GM23338 (cell line): ENCODE data around the gene PHF21A. TPM values are rescaled to one million over a fixed set of nuclear protein-coding genes. Genes with fewer than 3 reads are reported as not detected.

Experiments
- ATAC-seq: fragments of 200-7000 bp; cut with Tn5 transposase; 3 replicates; pipeline ENCODE4 v1.9.1; 2020
- DNase-seq: peaks from one replicate; pipeline ENCODE4 v3.0.0-alpha.2; 2015; ENCODE audit warnings: low spot score
- H2AFZ ChIP-seq: fragments of 200-600 bp; sonication (generic); 2 replicates; pipeline ENCODE4 v1.8.0; 2016; ENCODE audit warnings: antibody characterized with exemption, mild to moderate bottlenecking, moderate library complexity
- H3F3A ChIP-seq: fragments of 200-600 bp; sonication (generic); replicated peaks from 2 replicates; pipeline ENCODE4 v1.8.0; 2017; ENCODE audit warnings: antibody characterized with exemption, mixed run types, low read depth
- H3K27ac ChIP-seq: fragments of 200-600 bp; sonication (generic); 2 replicates; pipeline ENCODE4 v1.6.1; 2016; ENCODE audit warnings: low read depth
- H3K27me3 ChIP-seq: fragments of 200-600 bp; sonication (generic); 2 replicates; pipeline ENCODE4 v1.8.0; 2016; ENCODE audit warnings: mild to moderate bottlenecking, mixed run types, moderate library complexity; ENCODE audit not compliant: insufficient read depth
- H3K36me3 ChIP-seq: fragments of 200-600 bp; sonication (generic); 2 replicates; pipeline ENCODE4 v1.8.0; 2016; ENCODE audit warnings: mild to moderate bottlenecking; ENCODE audit not compliant: insufficient read depth
- H3K4me1 ChIP-seq: fragments of 200-600 bp; sonication (generic); 2 replicates; pipeline ENCODE4 v1.8.0; 2016; ENCODE audit warnings: mild to moderate bottlenecking, moderate library complexity; ENCODE audit not compliant: insufficient read depth
- H3K4me2 ChIP-seq: fragments of 200-600 bp; sonication (generic); 2 replicates; pipeline ENCODE4 v1.7.1; 2017; ENCODE audit warnings: mixed run types
- H3K4me3 ChIP-seq: fragments of 200-600 bp; sonication (generic); 2 replicates; pipeline ENCODE4 v1.6.1; 2016; ENCODE audit warnings: mixed run types
- H3K79me2 ChIP-seq: fragments of 200-600 bp; sonication (generic); replicated peaks from 2 replicates; pipeline ENCODE4 v1.8.0; 2017; ENCODE audit warnings: mild to moderate bottlenecking; ENCODE audit not compliant: insufficient read depth
- H3K9me2 ChIP-seq: fragments of 200-600 bp; sonication (generic); 2 replicates; pipeline ENCODE4 v1.8.0; 2017; ENCODE audit not compliant: insufficient read depth
- H4K20me1 ChIP-seq: fragments of 200-600 bp; sonication (generic); replicated peaks from 2 replicates; pipeline ENCODE4 v1.8.0; 2017; ENCODE audit warnings: mild to moderate bottlenecking; ENCODE audit not compliant: insufficient read depth
- H3K27ac Mint-ChIP-seq: 2 replicates; pipeline ENCODE4 v1.8.0; 2020; ENCODE audit warnings: inconsistent platforms, mild to moderate bottlenecking, moderate library complexity, mixed read lengths
- H3K27me3 Mint-ChIP-seq: 3 replicates; pipeline ENCODE4 v1.8.0; 2022; ENCODE audit warnings: low read depth, mild to moderate bottlenecking, moderate library complexity, mixed read lengths, inconsistent platforms; ENCODE audit not compliant: insufficient read depth, poor library complexity
- H3K36me3 Mint-ChIP-seq: 3 replicates; pipeline ENCODE4 v1.8.0; 2021; ENCODE audit warnings: low read depth, mild to moderate bottlenecking, inconsistent platforms, moderate library complexity, mixed read lengths
- H3K4me1 Mint-ChIP-seq: 3 replicates; pipeline ENCODE4 v1.8.0; 2020; ENCODE audit warnings: mild to moderate bottlenecking, inconsistent platforms, mixed read lengths
- H3K4me3 Mint-ChIP-seq: 3 replicates; pipeline ENCODE4 v1.8.0; 2021; ENCODE audit warnings: moderate library complexity, mild to moderate bottlenecking, inconsistent platforms, mixed read lengths
- H3K9me3 Mint-ChIP-seq: 3 replicates; pipeline ENCODE4 v1.8.0; 2020; ENCODE audit warnings: moderate library complexity, mild to moderate bottlenecking, inconsistent platforms, mixed read lengths
- CREB1 ChIP-seq: fragments of 250-450 bp; sonication (Bioruptor Pico); IDR thresholded peaks from 2 replicates; pipeline ENCODE4 v1.5.0; 2020; ENCODE audit warnings: low read depth, mild to moderate bottlenecking, moderate library complexity
- EZH2 ChIP-seq: fragments of 200-600 bp; sonication (generic); IDR thresholded peaks from one replicate; pipeline ENCODE4 v1.8.0; 2017; ENCODE audit warnings: antibody characterized with exemption, mild to moderate bottlenecking, low read depth; ENCODE audit not compliant: unreplicated experiment
- EZH2phosphoT487 ChIP-seq: fragments of 200-600 bp; sonication (generic); IDR thresholded peaks from one replicate; pipeline ENCODE4 v1.8.1; 2018; ENCODE audit warnings: antibody characterized with exemption; ENCODE audit not compliant: unreplicated experiment
- JUNB ChIP-seq: IDR thresholded peaks from one replicate; pipeline ENCODE4 v1.6.1; 2016; ENCODE audit warnings: antibody characterized with exemption; ENCODE audit not compliant: unreplicated experiment
- NANOG ChIP-seq: IDR thresholded peaks from 2 replicates; pipeline ENCODE4 v1.6.1; 2016; ENCODE audit warnings: antibody characterized with exemption, borderline replicate concordance
- POLR2AphosphoS5 ChIP-seq: IDR thresholded peaks from 2 replicates; pipeline ENCODE4 v1.6.1; 2016; ENCODE audit warnings: antibody characterized with exemption, low read depth
- REST ChIP-seq: IDR thresholded peaks from one replicate; pipeline ENCODE4 v1.6.1; 2018; ENCODE audit warnings: antibody characterized with exemption; ENCODE audit not compliant: unreplicated experiment
- STAT1 ChIP-seq: IDR thresholded peaks from one replicate; pipeline ENCODE4 v1.6.1; 2016; ENCODE audit warnings: antibody characterized with exemption; ENCODE audit not compliant: unreplicated experiment
- ZNF114 ChIP-seq: fragments of 250-450 bp; sonication (Bioruptor Pico); IDR thresholded peaks from 2 replicates; pipeline ENCODE4 v1.5.0; 2020; ENCODE audit warnings: mild to moderate bottlenecking, moderate library complexity
- ZNF331 ChIP-seq: fragments of 250-450 bp; sonication (Bioruptor Pico); IDR thresholded peaks from 2 replicates; pipeline ENCODE4 v1.5.0; 2020; ENCODE audit warnings: low read depth, mild to moderate bottlenecking, moderate library complexity
- ZNF462 ChIP-seq: fragments of 250-450 bp; sonication (Bioruptor Pico); IDR thresholded peaks from 2 replicates; pipeline ENCODE4 v1.5.0; 2020; ENCODE audit warnings: mild to moderate bottlenecking, moderate library complexity
- polyA plus RNA-seq: library from polyadenylated mRNA; unstranded; fragments of >200 nt; fragmentation: Nextera tagmentation; extraction: Ambion mirVana; gene quantifications from 2 replicates; pipeline ENCODE4 v1.2.1, GENCODE V29; 2016
- total RNA-seq: library from RNA; depleted of rRNA; stranded (reverse); fragments of >200 nt; shearing (Covaris generic); gene quantifications from 2 replicates; pipeline ENCODE4 v1.2.3, GENCODE V29; 2014
- TF ChIP-seq, protein P1 (sequence below): IDR thresholded peaks from 2 replicates; pipeline ENCODE4 v1.6.1; 2016; ENCODE audit warnings: antibody characterized with exemption
- TF ChIP-seq, protein P2 (sequence below), 2 experiments: fragments of 200-600 bp in 1 of 2; sonication (generic) in 1 of 2; conservative IDR thresholded peaks; 2 replicates each; pipeline versions ENCODE4 v1.5.1 to v1.6.1; 2016 to 2017; ENCODE audit warnings: antibody characterized with exemption in 2 of 2, low read depth in 2 of 2, mild to moderate bottlenecking in 2 of 2, moderate library complexity in 1 of 2

PHF21A gene
- total and polyA plus RNA-seq, 2 experiments from 2014 or later = 21.7 to 23.6 TPM

DNA sequence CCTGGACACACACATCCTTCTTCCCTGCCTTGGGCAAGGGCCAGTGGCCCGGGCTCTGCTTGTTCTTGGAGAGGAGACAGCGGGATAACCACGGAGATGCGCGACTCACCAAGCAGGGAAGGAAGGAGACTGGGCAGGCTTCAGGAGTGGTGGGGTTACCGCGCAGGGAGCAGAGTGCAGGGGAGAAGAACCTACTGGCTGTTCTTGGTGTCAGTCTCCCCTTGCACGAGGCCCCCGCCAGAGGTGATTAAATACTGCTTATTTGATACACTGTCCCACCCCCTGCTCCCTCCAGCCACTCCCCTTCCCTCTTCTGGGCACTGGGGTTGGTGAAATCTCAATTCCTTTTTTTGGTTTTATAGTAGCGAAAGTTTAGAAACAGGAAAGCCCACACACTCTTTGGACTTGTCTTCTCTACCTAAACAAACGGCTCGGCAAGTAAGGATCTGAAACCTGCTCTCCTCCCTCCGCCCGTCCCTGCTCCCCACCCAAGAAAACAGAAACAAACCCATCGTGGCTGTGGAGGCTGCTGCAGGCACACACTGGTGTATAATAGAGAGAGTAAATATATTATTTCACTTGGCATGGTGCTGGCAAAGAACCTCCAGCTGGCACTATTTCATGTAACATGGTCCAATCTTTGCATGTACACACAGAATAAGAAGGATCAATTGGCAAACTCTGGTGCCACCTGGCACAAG lies 188.0 kb downstream of the PHF21A start:
- Mint-ChIP-seq H3K4me3 (no peak overlapping the region), H3K9me3 (no peaks in the 10 kb centered on the region), H3K4me1 (peaks cover 23% of the 10 kb centered on the region), H3K36me3 (peaks cover 26% of the 10 kb centered on the region), H3K27me3 (peaks cover 7% of the 10 kb centered on the region), H3K27ac (no peak overlapping the region)
- Histone ChIP-seq H3K27ac (no peak overlapping the region), H2AFZ (no peak overlapping the region), H3K4me3 (no peak overlapping the region), H4K20me1 (peaks cover 4% of the 10 kb centered on the region), H3K4me1 (no peaks in the 10 kb centered on the region; the same call in 1 of the 2 replicates), H3F3A (0 out of 2 replicates have a peak, but pooled peaks cover 4% of the 10 kb centered on the region), H3K36me3 (peaks cover 11% of the 10 kb centered on the region; the same call in 1 of the 2 replicates), H3K79me2 (0 out of 2 replicates have a peak, but pooled peaks cover 2% of the 10 kb centered on the region), H3K4me2 (no peak overlapping the region), H3K27me3 (no peaks in the 10 kb centered on the region), H3K9me2 (no peaks in the 10 kb centered on the region)
- DNase-seq (no peak), ATAC-seq (no peak)
- TF ChIP-seq CREB1 (CRISPR knock-in tag) (no peak), ZNF114 (no peak), ZNF462 (CRISPR knock-in tag) (no peak), ZNF331 (CRISPR knock-in tag) (no peak), EZH2phosphoT487 (no peak), REST (no peak), STAT1 (no peak), JUNB (no peak), POLR2AphosphoS5 (no peak), EZH2 (no peak), NANOG (no peak)
- TF ChIP-seq, protein P1, sequence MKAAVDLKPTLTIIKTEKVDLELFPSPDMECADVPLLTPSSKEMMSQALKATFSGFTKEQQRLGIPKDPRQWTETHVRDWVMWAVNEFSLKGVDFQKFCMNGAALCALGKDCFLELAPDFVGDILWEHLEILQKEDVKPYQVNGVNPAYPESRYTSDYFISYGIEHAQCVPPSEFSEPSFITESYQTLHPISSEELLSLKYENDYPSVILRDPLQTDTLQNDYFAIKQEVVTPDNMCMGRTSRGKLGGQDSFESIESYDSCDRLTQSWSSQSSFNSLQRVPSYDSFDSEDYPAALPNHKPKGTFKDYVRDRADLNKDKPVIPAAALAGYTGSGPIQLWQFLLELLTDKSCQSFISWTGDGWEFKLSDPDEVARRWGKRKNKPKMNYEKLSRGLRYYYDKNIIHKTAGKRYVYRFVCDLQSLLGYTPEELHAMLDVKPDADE = no peak
- TF ChIP-seq, protein P2, sequence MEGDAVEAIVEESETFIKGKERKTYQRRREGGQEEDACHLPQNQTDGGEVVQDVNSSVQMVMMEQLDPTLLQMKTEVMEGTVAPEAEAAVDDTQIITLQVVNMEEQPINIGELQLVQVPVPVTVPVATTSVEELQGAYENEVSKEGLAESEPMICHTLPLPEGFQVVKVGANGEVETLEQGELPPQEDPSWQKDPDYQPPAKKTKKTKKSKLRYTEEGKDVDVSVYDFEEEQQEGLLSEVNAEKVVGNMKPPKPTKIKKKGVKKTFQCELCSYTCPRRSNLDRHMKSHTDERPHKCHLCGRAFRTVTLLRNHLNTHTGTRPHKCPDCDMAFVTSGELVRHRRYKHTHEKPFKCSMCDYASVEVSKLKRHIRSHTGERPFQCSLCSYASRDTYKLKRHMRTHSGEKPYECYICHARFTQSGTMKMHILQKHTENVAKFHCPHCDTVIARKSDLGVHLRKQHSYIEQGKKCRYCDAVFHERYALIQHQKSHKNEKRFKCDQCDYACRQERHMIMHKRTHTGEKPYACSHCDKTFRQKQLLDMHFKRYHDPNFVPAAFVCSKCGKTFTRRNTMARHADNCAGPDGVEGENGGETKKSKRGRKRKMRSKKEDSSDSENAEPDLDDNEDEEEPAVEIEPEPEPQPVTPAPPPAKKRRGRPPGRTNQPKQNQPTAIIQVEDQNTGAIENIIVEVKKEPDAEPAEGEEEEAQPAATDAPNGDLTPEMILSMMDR (conservative IDR thresholded peaks at IDR 0.05; ENCODE audit: low read depth in 2 of 2) = no peak
